GM10266 (cell line): Measurements from ENCODE around the gene STAG2.

ENCODE experiments used
- DNase-seq: peaks from one replicate; pipeline ENCODE4 v3.0.0; 2012; ENCODE audit errors: extremely low spot score
- CTCF ChIP-seq: IDR thresholded peaks from 2 replicates; pipeline ENCODE4 v1.5.1; 2012; ENCODE audit warnings: mild to moderate bottlenecking, low read depth; ENCODE audit not compliant: control insufficient read depth, insufficient read depth; ENCODE audit errors: missing control alignments

Gene STAG2

GRCh38 chrX:124145749-124146148 lies 184.2 kb downstream of the STAG2 start:
- TF ChIP-seq CTCF = no peak
- DNase-seq = no peak

GRCh38 chrX:124151195-124151594 lies 189.7 kb downstream of the STAG2 start:
- no peak for TF ChIP-seq CTCF
- no peak for DNase-seq
